A549 (cell line): ENCODE measurements around the gene YIPF5. TPM values are rescaled to one million over a fixed set of nuclear protein-coding genes. Genes with fewer than 3 reads are reported as not detected.

Experiments
- ATAC-seq, 2 experiments: fragments of 200-7000 bp in 1 of 2; fragments of >200 bp in 1 of 2; cut with Nextera tagmentation in 1 of 2; cut with Tn5 transposase in 1 of 2; 3 replicates each; pipeline versions ENCODE4 v1.8.0 to v1.9.1; 2018 to 2020; ENCODE audit warnings: mild to moderate bottlenecking in 1 of 2, moderate library complexity in 1 of 2
- CTCF ChIA-PET: fragments of 300-600 bp; sonication (Branson Sonifier 250); formaldehyde crosslinking; extraction: SDS; loops from one replicate; lab custom pipeline; 2021; ENCODE audit warnings: antibody characterized with exemption, inconsistent platforms; lab: Yijun Ruan, JAX
- POLR2A ChIA-PET: fragments of 350-600 bp; formaldehyde crosslinking; extraction: SDS; loops from one replicate; lab custom pipeline; 2021; ENCODE audit warnings: antibody characterized with exemption, inconsistent platforms; lab: Yijun Ruan, JAX
- DNase-seq, 2 experiments: peaks; one replicate each; pipeline versions ENCODE4 v3.0.0 to v3.0.0-alpha.2; 2011 to 2016; ENCODE audit warnings: low read depth in 1 of 2, low spot score in 1 of 2
- FAIRE-seq: peaks from 2 replicates; lab custom pipeline; 2011; peaks lifted over from hg19 to GRCh38; lab: Jason Lieb, UNC
- H3K27ac ChIP-seq, 2 experiments: fragments of >200 bp; sonication (Bioruptor Twin); formaldehyde crosslinking; 3 replicates each; pipeline ENCODE4 v1.5.1; 2016 to 2017
- H3K4me1 ChIP-seq: fragments of >200 bp; sonication (Bioruptor Twin); formaldehyde crosslinking; 3 replicates; pipeline ENCODE4 v1.6.1; 2016
- H3K4me2 ChIP-seq: fragments of >200 bp; sonication (Bioruptor Twin); formaldehyde crosslinking; 3 replicates; pipeline ENCODE4 v1.6.1; 2016
- H3K4me3 ChIP-seq: fragments of >200 bp; sonication (Bioruptor Twin); formaldehyde crosslinking; 3 replicates; pipeline ENCODE4 v1.5.1; 2016
- H3K9me3 ChIP-seq: fragments of >200 bp; sonication (Bioruptor Twin); formaldehyde crosslinking; 3 replicates; pipeline ENCODE4 v1.6.1; 2016
- BHLHE40 ChIP-seq: IDR thresholded peaks from 2 replicates; pipeline ENCODE4 v1.6.1; 2012; ENCODE audit warnings: low read depth, low read length, inconsistent platforms
- CEBPB ChIP-seq, 2 experiments: fragments of >200 bp in 1 of 2; sonication (Bioruptor Twin) in 1 of 2; formaldehyde crosslinking in 1 of 2; IDR thresholded peaks; 2 replicates each; pipeline ENCODE4 v1.6.1; 2012 to 2016
- CHD2 ChIP-seq: fragments of 150-350 bp; IDR thresholded peaks from 2 replicates; pipeline ENCODE4 v1.6.1; 2014; ENCODE audit warnings: low read length; ENCODE audit not compliant: partially characterized antibody
- EHMT2 ChIP-seq: fragments of 200-600 bp; sonication (generic); IDR thresholded peaks from 2 replicates; pipeline ENCODE4 v1.6.1; 2016; ENCODE audit warnings: antibody characterized with exemption, low read depth, mild to moderate bottlenecking, moderate library complexity
- HDAC2 ChIP-seq: fragments of 200-600 bp; sonication (generic); IDR thresholded peaks from 2 replicates; pipeline ENCODE4 v1.6.1; 2016
- HOXA7 ChIP-seq: fragments of 250-450 bp; sonication (Bioruptor Pico); IDR thresholded peaks from 2 replicates; pipeline ENCODE4 v1.5.0; 2020; ENCODE audit warnings: mild to moderate bottlenecking, moderate library complexity
- JUN ChIP-seq, 2 experiments: fragments of >200 bp; sonication (Bioruptor Twin); formaldehyde crosslinking; IDR thresholded peaks; 2 replicates in 1 of 2; 3 replicates in 1 of 2; pipeline ENCODE4 v1.6.1; 2016 to 2017
- JUNB ChIP-seq: fragments of >200 bp; sonication (Bioruptor Twin); formaldehyde crosslinking; IDR thresholded peaks from 2 replicates; pipeline ENCODE4 v1.6.1; 2016
- KDM1A ChIP-seq: fragments of 200-600 bp; sonication (generic); IDR thresholded peaks from 2 replicates; pipeline ENCODE4 v1.6.1; 2016; ENCODE audit warnings: low read depth, mild to moderate bottlenecking
- MAFK ChIP-seq: fragments of 450-650 bp; IDR thresholded peaks from 2 replicates; pipeline ENCODE4 v1.6.1; 2014; ENCODE audit not compliant: partially characterized antibody
- NFE2L2 ChIP-seq: fragments of 150-350 bp; conservative IDR thresholded peaks from 2 replicates; pipeline ENCODE4 v1.6.1; 2014; ENCODE audit warnings: low read length
- NPAS2 ChIP-seq: fragments of 250-450 bp; sonication (Bioruptor Pico); IDR thresholded peaks from 2 replicates; pipeline ENCODE4 v1.8.0; 2022; ENCODE audit warnings: mild to moderate bottlenecking, moderate library complexity, borderline replicate concordance
- NR3C1 ChIP-seq: fragments of >200 bp; sonication (Bioruptor Twin); formaldehyde crosslinking; IDR thresholded peaks from 3 replicates; pipeline ENCODE4 v1.6.1; 2017
- POLR2A ChIP-seq: IDR thresholded peaks from 2 replicates; pipeline ENCODE4 v1.6.1; 2012; ENCODE audit warnings: mild to moderate bottlenecking, low read length
- POLR2AphosphoS2 ChIP-seq: conservative IDR thresholded peaks from 2 replicates; pipeline ENCODE4 v1.6.1; 2012; ENCODE audit warnings: low read length, improper control_type of control experiment, inconsistent platforms
- RFX5 ChIP-seq: fragments of 450-650 bp; IDR thresholded peaks from 2 replicates; pipeline ENCODE4 v1.7.1; 2014; ENCODE audit warnings: antibody characterized with exemption, mild to moderate bottlenecking, moderate library complexity
- SMC3 ChIP-seq: fragments of >200 bp; sonication (Bioruptor Twin); formaldehyde crosslinking; IDR thresholded peaks from 3 replicates; pipeline ENCODE4 v1.6.1; 2018; ENCODE audit warnings: inconsistent platforms
- TFCP2L1 ChIP-seq: fragments of 250-450 bp; sonication (Bioruptor Pico); IDR thresholded peaks from 2 replicates; pipeline ENCODE4 v1.5.0; 2021; ENCODE audit warnings: mild to moderate bottlenecking
- TP53 ChIP-seq: fragments of 250-450 bp; sonication (Bioruptor Pico); IDR thresholded peaks from 2 replicates; pipeline ENCODE4 v1.5.0; 2021; ENCODE audit warnings: mild to moderate bottlenecking, moderate library complexity
- ZFP36 ChIP-seq: fragments of 450-650 bp; IDR thresholded peaks from 2 replicates; pipeline ENCODE4 v1.6.1; 2014; ENCODE audit warnings: borderline replicate concordance; ENCODE audit not compliant: partially characterized antibody
- ZSCAN20 ChIP-seq: fragments of 250-450 bp; sonication (Bioruptor Pico); IDR thresholded peaks from 2 replicates; pipeline ENCODE4 v1.8.0; 2022; ENCODE audit warnings: mild to moderate bottlenecking, moderate library complexity
- WGBS: methylation state at CpG from one replicate; pipeline ENCODE4 v1.1.6; 2017; ENCODE audit errors: missing lambda C conversion rate; 5-methylcytosine and 5-hydroxymethylcytosine counted together
- polyA plus RNA-seq, 4 experiments: library from polyadenylated mRNA; depleted of rRNA in 3 of 4; stranded (reverse); fragments of >200 nt; fragmentation: RNase III in 1 of 4; extraction: RNeasy Plus Mini Kit Qiagen cat#74134 plus additional on column Dnase treatment in 1 of 4; gene quantifications; 2 replicates in 3 of 4; 3 replicates in 1 of 4; pipeline ENCODE4 v1.2.3, GENCODE V29; 2011 to 2017
- TF ChIP-seq, protein P1 (sequence below): fragments of 450-650 bp; IDR thresholded peaks from 2 replicates; pipeline ENCODE4 v1.6.1; 2014; ENCODE audit warnings: antibody characterized with exemption
- TF ChIP-seq, protein P2 (sequence below): fragments of >200 bp; sonication (Bioruptor Twin); formaldehyde crosslinking; IDR thresholded peaks from 3 replicates; pipeline ENCODE4 v1.6.1; 2016
- TF ChIP-seq, protein P3 (sequence below): IDR thresholded peaks from 2 replicates; pipeline ENCODE4 v1.6.1; 2012; ENCODE audit warnings: low read depth, borderline replicate concordance

The YIPF5 gene
- polyA plus RNA-seq, 2 of the 4 experiments (the other 2 are of a cell fraction), result 54.9 to 80.2 TPM

DNA sequence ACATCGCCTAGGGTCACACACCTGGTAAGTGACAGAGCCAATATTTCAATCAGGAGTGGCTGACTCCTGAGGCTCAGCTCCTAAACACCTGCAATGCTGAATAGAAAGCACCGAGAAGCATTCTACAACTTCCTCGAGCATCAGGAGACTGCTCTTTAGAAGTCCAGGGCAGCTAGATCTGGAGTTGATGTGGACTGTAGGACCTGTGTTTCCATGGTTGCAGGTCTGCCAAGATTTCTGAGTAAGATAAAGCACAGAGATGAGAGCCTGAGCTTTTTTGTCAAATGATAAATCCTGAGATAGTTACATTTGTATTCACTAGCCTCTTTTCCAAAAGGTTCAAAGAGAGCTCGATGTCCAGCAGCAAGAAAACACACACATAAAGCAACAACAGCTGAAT lies 43.8 kb downstream of the YIPF5 start:
- no peak overlapping the region for H3K4me3 ChIP-seq
- TF ChIP-seq MAFK (no peak), RFX5 (no peak), KDM1A (no peak), BHLHE40 (no peak), NR3C1 (no peak), TFCP2L1 (no peak), NPAS2 (CRISPR knock-in tag) (no peak), POLR2AphosphoS2 (no peak), SMC3 (no peak), EHMT2 (no peak), NFE2L2 (no peak)
- WGBS, result 73% methylated on average over 4 of the region's 4 CpGs
- FAIRE-seq (no peak), DNase-seq (no peak), ATAC-seq (no peak)
- H3K27ac ChIP-seq, result no peak overlapping the region
- CTCF ChIA-PET, result interaction anchor here (1.1 kb wide), 1 partner anchor 18 kb away, joined by 3 read pairs; no protein-coding TSS in a partner anchor
- no peaks in the 10 kb centered on the region for H3K4me1 ChIP-seq
- POLR2A ChIA-PET, result no interaction called here
- H3K4me2 ChIP-seq, result no peak overlapping the region
- H3K9me3 ChIP-seq, result no peaks in the 10 kb centered on the region

DNA sequence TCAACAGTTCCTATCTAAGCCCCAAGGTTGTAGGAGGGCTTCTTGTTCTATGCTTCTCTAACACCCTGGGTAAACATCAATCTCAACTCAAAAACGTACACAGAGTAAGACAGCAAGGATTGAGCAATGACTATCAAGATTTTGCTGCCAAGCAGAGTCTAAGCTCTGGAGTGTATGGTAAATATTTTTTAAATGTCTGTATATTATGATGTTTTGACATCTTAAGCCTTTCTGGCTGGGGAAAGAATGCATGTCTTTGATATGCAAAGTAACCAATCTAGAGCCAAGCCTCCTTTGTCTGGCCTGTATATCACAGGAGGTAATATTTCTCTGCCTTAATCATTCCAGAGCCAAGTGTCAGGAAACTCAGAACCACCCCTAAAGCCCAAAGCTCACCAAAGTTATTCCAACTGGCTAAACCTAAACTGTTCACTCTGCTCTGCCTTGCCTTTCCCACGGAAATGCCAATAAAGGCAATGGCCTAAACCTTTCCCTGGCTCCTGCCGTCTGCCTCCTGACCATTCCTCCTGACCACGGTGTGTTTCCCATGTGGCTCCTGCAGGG lies 45.2 kb downstream of the YIPF5 start:
- no peak overlapping the region for H3K4me2 ChIP-seq
- FAIRE-seq (no peak), DNase-seq (no peak), ATAC-seq (no peak)
- H3K9me3 ChIP-seq, result no peaks in the 10 kb centered on the region
- ChIA-PET CTCF (interaction anchor here (1.2 kb wide), 1 partner anchor 16 kb away, joined by 3 read pairs; no protein-coding TSS in a partner anchor), POLR2A (no interaction called here)
- no peak overlapping the region for H3K4me3 ChIP-seq
- no peaks in the 10 kb centered on the region for H3K4me1 ChIP-seq
- TF ChIP-seq CEBPB (IDR thresholded peaks at IDR 0.05) (no peak), HDAC2 (no peak), NR3C1 (no peak), POLR2A (no peak), JUNB (no peak), ZFP36 (no peak), TP53 (CRISPR knock-in tag) (no peak)
- no peak overlapping the region for H3K27ac ChIP-seq
- WGBS, result 68% methylated on average over 4 of the region's 4 CpGs

DNA sequence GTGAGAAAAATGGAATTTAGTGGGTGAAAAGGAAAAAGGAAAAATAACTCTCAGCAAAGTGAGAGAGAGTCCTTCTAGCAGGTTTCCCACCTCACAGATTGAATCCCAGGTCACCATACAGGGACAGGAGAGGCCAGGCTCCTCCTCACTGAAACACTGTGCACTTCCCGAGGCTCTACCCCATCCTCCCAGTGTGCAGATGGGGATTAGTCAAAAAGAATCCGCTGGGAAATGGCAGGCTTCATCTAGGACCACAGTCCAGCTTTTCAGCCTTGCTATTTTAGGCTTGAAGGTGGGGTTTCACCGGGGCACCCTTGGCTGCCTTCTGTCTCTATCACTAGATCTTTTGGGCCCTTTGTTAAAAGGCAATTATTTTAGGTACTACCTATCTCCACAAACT lies 47.8 kb downstream of the YIPF5 start:
- no peaks in the 10 kb centered on the region for H3K4me1 ChIP-seq
- TF ChIP-seq KDM1A (no peak), TFCP2L1 (no peak), ZSCAN20 (no peak), CHD2 (no peak), NR3C1 (no peak), JUN (IDR thresholded peaks at IDR 0.05) (no peak), EHMT2 (no peak), HOXA7 (CRISPR knock-in tag) (no peak), ZFP36 (no peak)
- TF ChIP-seq, protein P1, sequence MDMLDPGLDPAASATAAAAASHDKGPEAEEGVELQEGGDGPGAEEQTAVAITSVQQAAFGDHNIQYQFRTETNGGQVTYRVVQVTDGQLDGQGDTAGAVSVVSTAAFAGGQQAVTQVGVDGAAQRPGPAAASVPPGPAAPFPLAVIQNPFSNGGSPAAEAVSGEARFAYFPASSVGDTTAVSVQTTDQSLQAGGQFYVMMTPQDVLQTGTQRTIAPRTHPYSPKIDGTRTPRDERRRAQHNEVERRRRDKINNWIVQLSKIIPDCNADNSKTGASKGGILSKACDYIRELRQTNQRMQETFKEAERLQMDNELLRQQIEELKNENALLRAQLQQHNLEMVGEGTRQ, result no peak
- TF ChIP-seq, protein P2, sequence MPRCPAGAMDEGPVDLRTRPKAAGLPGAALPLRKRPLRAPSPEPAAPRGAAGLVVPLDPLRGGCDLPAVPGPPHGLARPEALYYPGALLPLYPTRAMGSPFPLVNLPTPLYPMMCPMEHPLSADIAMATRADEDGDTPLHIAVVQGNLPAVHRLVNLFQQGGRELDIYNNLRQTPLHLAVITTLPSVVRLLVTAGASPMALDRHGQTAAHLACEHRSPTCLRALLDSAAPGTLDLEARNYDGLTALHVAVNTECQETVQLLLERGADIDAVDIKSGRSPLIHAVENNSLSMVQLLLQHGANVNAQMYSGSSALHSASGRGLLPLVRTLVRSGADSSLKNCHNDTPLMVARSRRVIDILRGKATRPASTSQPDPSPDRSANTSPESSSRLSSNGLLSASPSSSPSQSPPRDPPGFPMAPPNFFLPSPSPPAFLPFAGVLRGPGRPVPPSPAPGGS, result no peak
- TF ChIP-seq, protein P3, sequence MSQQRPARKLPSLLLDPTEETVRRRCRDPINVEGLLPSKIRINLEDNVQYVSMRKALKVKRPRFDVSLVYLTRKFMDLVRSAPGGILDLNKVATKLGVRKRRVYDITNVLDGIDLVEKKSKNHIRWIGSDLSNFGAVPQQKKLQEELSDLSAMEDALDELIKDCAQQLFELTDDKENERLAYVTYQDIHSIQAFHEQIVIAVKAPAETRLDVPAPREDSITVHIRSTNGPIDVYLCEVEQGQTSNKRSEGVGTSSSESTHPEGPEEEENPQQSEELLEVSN, result no peak
- no peaks in the 10 kb centered on the region for H3K9me3 ChIP-seq
- no peak overlapping the region for H3K4me3 ChIP-seq
- 42% methylated on average over 3 of the region's 3 CpGs for WGBS
- no peak overlapping the region for H3K4me2 ChIP-seq
- ATAC-seq (no peak), DNase-seq (no peak), FAIRE-seq (no peak)
- CTCF ChIA-PET, result interaction anchor here (1.3 kb wide), 1 partner anchor 20 kb away, joined by 5 read pairs; no protein-coding TSS in a partner anchor
- no peak overlapping the region for H3K27ac ChIP-seq
- POLR2A ChIA-PET, result no interaction called here
